Left lung (tissue), 10 donors: ENCODE results near the gene CAPN12. TPM values are rescaled to one million over a fixed set of nuclear protein-coding genes. Genes with fewer than 3 reads are reported as not detected.

Experiments
- ATAC-seq: fragments of 200-7000 bp; cut with Tn5 transposase; one replicate; pipeline ENCODE4 v1.9.1; 2020; ENCODE audit warnings: moderate library complexity
- DNase-seq, 4 donors: peaks; one replicate each; pipeline ENCODE4 v3.0.0-alpha.2; 2013 to 2020
- H3K27ac ChIP-seq, 2 donors: fragments of 200-600 bp; sonication (generic) in 1 of 2; one replicate each; pipeline versions ENCODE4 v1.5.0 to v1.8.0; 2020 to 2021
- H3K27me3 ChIP-seq, 2 donors: fragments of 200-600 bp; sonication (generic) in 1 of 2; one replicate each; pipeline versions ENCODE4 v1.5.0 to v1.8.0; 2020 to 2021
- H3K36me3 ChIP-seq, 2 donors: fragments of 200-600 bp; sonication (generic) in 1 of 2; one replicate each; pipeline versions ENCODE4 v1.5.0 to v1.8.0; 2020 to 2021
- H3K4me1 ChIP-seq, 2 donors: fragments of 200-600 bp; one replicate each; pipeline ENCODE4 v1.8.0; 2021
- H3K4me3 ChIP-seq, 2 donors: fragments of 200-600 bp; sonication (generic) in 1 of 2; one replicate each; pipeline versions ENCODE4 v1.5.0 to v1.8.0; 2020 to 2021; ENCODE audit warnings: mild to moderate bottlenecking in 1 of 2
- H3K9me3 ChIP-seq, 2 donors: fragments of 200-600 bp; sonication (generic) in 1 of 2; one replicate each; pipeline versions ENCODE4 v1.5.0 to v1.8.0; 2020 to 2021
- intact Hi-C, 2 donors: fragments of 100-400 bp; cut with DNase I; formaldehyde crosslinking; loops; one replicate each; pipeline versions ENCODE4 v1.11.2 to v1.14.2; 2022
- polyA plus RNA-seq, 6 donors: library from polyadenylated mRNA; unstranded; fragments of 120-200 nt; gene quantifications; one replicate each; pipeline ENCODE4 v1.2.1, GENCODE V29; 2013; ENCODE audit not compliant: insufficient read length in 6 of 6
- total RNA-seq, 2 donors: library from RNA; stranded (reverse); fragmentation: NEBNext Ultra II Directional; extraction: Animal tissue kit (Norgen Biotek cat#: 25700); gene quantifications; one replicate each; pipeline ENCODE4 v1.2.1, GENCODE V29; 2021
- TF ChIP-seq, protein P1 (sequence below), 2 donors: fragments of 200-600 bp; sonication (generic) in 1 of 2; IDR thresholded peaks; one replicate each; pipeline versions ENCODE4 v1.5.0 to v1.8.0; 2021; ENCODE audit warnings: antibody characterized with exemption in 2 of 2
- donor health status: DM: no; HTN: yes; CAD: no.
- donor health status: DM: no; HTN: no; CAD: no.

The CAPN12 gene
- total and polyA plus RNA-seq, 8 donors: 1.6 to 4.9 (median 4.6) TPM

DNA sequence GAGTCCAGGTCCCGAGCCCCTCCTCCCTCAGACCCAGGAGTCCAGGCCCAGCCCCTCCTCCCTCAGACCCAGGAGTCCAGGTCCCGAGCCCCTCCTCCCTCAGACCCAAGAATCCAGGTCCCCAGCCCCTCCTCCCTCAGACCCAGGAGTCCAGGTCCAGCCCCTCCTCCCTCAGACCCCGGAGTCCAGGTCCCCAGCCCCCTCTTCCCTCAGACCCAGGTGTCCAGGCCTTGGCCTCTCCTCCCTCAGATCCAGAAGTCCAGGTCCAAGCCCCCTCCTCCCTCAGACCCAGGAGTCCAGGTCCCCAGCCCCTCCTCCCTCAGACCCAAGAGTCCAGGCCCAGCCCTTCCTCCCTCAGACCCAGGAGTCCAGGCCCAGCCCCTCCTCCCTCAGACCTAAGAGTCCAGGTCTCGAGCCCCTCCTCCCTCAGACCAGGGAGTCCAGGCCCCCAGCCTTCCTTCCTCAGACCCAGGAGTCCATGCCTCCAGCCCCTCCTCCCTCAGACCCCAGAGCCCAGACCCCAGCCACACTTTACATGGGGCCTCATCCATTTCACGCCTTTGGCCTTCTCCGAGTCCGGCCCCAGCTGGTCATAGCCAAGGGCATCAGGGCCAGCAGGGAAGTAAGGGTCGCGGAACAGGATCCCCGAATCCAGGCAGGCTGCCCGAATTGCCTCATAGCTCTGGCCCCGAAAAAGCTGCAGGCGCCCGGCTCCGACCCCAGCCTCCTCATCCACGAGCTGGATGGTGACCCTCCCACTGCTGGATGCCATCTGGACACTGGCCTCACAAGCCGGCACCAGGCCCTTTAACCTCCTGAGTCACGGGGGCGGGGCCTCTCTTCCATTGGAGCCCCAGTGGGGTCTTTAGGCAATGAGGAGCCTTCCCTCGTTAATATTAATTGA, 628 bp downstream of the CAPN12 start:
- ATAC-seq (no peak), DNase-seq (no peak)
- intact Hi-C loops: no loop called here
- no peaks in the 10 kb centered on the region for H3K9me3 ChIP-seq
- H3K4me3 ChIP-seq: no peak overlapping the region
- H3K27ac ChIP-seq: no peak overlapping the region
- TF ChIP-seq, protein P1, sequence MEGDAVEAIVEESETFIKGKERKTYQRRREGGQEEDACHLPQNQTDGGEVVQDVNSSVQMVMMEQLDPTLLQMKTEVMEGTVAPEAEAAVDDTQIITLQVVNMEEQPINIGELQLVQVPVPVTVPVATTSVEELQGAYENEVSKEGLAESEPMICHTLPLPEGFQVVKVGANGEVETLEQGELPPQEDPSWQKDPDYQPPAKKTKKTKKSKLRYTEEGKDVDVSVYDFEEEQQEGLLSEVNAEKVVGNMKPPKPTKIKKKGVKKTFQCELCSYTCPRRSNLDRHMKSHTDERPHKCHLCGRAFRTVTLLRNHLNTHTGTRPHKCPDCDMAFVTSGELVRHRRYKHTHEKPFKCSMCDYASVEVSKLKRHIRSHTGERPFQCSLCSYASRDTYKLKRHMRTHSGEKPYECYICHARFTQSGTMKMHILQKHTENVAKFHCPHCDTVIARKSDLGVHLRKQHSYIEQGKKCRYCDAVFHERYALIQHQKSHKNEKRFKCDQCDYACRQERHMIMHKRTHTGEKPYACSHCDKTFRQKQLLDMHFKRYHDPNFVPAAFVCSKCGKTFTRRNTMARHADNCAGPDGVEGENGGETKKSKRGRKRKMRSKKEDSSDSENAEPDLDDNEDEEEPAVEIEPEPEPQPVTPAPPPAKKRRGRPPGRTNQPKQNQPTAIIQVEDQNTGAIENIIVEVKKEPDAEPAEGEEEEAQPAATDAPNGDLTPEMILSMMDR (IDR thresholded peaks at IDR 0.05): no peak
- H3K36me3 ChIP-seq: no peaks in the 10 kb centered on the region
- H3K4me1 ChIP-seq: no peaks in the 10 kb centered on the region
- no peaks in the 10 kb centered on the region for H3K27me3 ChIP-seq

DNA sequence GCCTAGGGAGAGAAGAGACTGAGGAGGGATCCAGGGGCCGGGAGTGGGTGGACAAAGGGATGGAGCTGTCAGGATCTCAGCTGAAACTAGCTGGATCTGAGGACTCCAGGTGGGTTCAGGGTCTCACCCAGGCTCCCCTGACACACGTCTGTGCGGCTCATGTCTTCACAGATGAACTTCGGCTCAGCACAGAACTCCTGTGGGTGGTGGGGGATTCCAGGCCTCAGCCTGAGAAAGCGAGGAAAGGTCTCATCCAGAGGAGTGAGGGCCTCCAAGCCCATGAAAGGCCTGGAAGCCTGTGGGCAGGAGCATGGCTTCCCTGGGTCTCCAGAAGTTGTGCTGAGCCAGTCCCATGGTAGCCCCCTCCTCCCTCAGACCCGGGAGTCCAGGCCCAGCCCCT, 1.4 kb downstream of the CAPN12 start:
- Histone ChIP-seq H3K9me3 (no peaks in the 10 kb centered on the region), H3K4me3 (no peak overlapping the region), H3K36me3 (no peaks in the 10 kb centered on the region), H3K27ac (no peak overlapping the region), H3K27me3 (peaks cover 0 to under 1% of the 10 kb centered on the region in 2 donors), H3K4me1 (no peaks in the 10 kb centered on the region)
- ATAC-seq (no peak), DNase-seq (no peak)
- TF ChIP-seq, protein P1 (IDR thresholded peaks at IDR 0.05): no peak
- intact Hi-C loops: no loop called here

DNA sequence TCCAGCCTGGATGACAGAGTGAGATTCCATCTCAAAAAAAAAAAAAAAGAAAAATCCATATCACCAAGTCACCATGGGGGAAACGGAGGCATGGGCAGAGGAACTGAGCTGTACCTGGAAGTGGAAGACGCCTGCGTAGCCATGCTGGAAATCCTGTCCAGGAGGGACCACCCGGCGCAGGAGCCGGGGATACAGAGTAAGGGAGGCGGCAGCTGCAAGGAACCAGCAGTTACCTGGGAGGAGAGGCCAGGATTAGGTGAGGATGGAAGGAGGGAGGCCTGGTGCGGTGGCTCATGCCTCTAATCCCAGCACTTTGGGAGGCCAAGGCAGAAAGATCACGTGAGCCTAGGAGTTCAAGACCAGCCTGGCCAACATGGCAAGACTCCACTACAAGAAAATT, 2.0 kb downstream of the CAPN12 start:
- peaks cover 0 to 7% of the 10 kb centered on the region in 2 donors for H3K27me3 ChIP-seq
- intact Hi-C loops: no loop called here
- H3K4me1 ChIP-seq: no peaks in the 10 kb centered on the region
- H3K27ac ChIP-seq: no peak overlapping the region
- no peaks in the 10 kb centered on the region for H3K9me3 ChIP-seq
- no peak for ATAC-seq
- H3K4me3 ChIP-seq: no peak overlapping the region
- no peaks in the 10 kb centered on the region for H3K36me3 ChIP-seq
- no peak for DNase-seq
- TF ChIP-seq, protein P1 (IDR thresholded peaks at IDR 0.05): no peak

DNA sequence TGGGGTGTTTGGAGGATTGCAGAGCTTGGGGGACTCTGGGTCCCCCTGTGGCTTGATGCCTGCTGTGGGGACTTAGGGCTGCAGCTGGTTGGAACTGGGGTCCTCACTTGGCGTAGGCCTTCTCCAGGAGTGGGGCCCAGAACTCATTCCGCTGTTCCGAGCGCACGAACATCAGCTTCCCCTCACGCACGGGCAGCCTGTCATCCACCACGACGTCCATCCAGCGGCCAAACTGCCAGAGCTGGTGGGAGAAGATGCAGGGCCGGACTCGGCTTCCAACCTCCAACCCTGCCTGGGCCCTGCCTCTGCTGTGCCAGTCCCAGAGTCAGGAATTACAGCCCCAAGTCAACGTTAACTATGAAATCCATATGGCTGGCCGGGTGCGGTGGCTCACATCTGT, 2.6 kb downstream of the CAPN12 start:
- no peak for ATAC-seq
- peaks cover 0 to 13% of the 10 kb centered on the region in 2 donors for H3K27me3 ChIP-seq
- peaks cover 0 to under 1% of the 10 kb centered on the region in 2 donors for H3K4me1 ChIP-seq
- DNase-seq: no peak
- H3K36me3 ChIP-seq: no peaks in the 10 kb centered on the region
- no peaks in the 10 kb centered on the region for H3K9me3 ChIP-seq
- TF ChIP-seq, protein P1 (IDR thresholded peaks at IDR 0.05): no peak
- no peak overlapping the region for H3K4me3 ChIP-seq
- intact Hi-C loops: no loop called here
- H3K27ac ChIP-seq: no peak overlapping the region

DNA sequence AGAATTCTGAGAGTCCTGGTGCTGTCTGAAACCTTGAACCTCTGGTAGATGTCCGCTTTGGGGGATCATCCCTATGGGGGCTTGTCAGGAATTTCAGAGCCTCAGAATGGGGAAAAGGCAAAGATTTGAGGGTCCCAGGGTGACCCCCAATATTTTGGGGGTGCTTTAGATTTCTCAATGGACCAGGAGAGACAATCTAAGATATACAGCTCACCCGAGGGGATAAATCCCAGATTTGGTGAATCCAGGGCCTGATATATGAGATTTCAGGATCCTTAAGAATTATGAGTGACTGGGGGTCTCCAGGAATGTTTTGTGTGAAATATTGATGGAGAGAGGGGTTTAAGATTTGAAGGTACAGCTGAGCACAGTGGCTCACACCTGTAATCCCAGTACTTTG, 3.3 kb downstream of the CAPN12 start:
- intact Hi-C loops: no loop called here
- no peak overlapping the region for H3K4me3 ChIP-seq
- TF ChIP-seq, protein P1 (IDR thresholded peaks at IDR 0.05): no peak
- DNase-seq: no peak
- no peaks in the 10 kb centered on the region for H3K36me3 ChIP-seq
- no peaks in the 10 kb centered on the region for H3K9me3 ChIP-seq
- H3K27me3 ChIP-seq: peaks cover 0 to 20% of the 10 kb centered on the region in 2 donors
- ATAC-seq: no peak
- peaks cover 0 to 8% of the 10 kb centered on the region in 2 donors for H3K4me1 ChIP-seq
- H3K27ac ChIP-seq: no peak overlapping the region
